BJ (cell line): Measurements from ENCODE around the gene VSIG2. TPM values are rescaled to one million over a fixed set of nuclear protein-coding genes. Genes with fewer than 3 reads are reported as not detected.

Source experiments
- CTCF ChIA-PET: fragments of 350-600 bp; formaldehyde crosslinking; extraction: SDS; loops from one replicate; lab custom pipeline; 2021; ENCODE audit warnings: antibody characterized with exemption, inconsistent platforms; lab: Yijun Ruan, JAX
- POLR2A ChIA-PET: fragments of 300-600 bp; sonication (Branson Sonifier 250); formaldehyde crosslinking; extraction: SDS; loops from one replicate; lab custom pipeline; 2021; ENCODE audit warnings: antibody characterized with exemption; lab: Charles Lee
- DNase-seq: peaks from one replicate; pipeline ENCODE4 v3.0.0-alpha.2; 2011; ENCODE audit warnings: low read depth
- H3K27me3 ChIP-seq: 2 replicates; pipeline ENCODE4 v1.6.0; 2011; ENCODE audit warnings: low read length; ENCODE audit not compliant: control insufficient read depth, insufficient read depth
- H3K36me3 ChIP-seq: 2 replicates; pipeline ENCODE4 v1.5.1; 2011; ENCODE audit warnings: low read length; ENCODE audit not compliant: control insufficient read depth, insufficient read depth
- H3K4me3 ChIP-seq: 2 replicates; pipeline ENCODE4 v1.5.1; 2011; ENCODE audit warnings: low read depth, mild to moderate bottlenecking, control low read depth, low read length
- polyA plus RNA-seq: library from polyadenylated mRNA; depleted of rRNA; stranded (reverse); fragments of >200 nt; gene quantifications from 2 replicates; pipeline ENCODE4 v1.2.3, GENCODE V29; 2011
- TF ChIP-seq, protein P1 (sequence below): IDR thresholded peaks from 2 replicates; pipeline ENCODE4 v1.5.1; 2011; ENCODE audit warnings: low read depth, mild to moderate bottlenecking, control low read depth, inconsistent platforms, low read length, moderate library complexity; ENCODE audit not compliant: insufficient read depth

Gene VSIG2
- polyA plus RNA-seq, 1 experiment, result not detected

DNA sequence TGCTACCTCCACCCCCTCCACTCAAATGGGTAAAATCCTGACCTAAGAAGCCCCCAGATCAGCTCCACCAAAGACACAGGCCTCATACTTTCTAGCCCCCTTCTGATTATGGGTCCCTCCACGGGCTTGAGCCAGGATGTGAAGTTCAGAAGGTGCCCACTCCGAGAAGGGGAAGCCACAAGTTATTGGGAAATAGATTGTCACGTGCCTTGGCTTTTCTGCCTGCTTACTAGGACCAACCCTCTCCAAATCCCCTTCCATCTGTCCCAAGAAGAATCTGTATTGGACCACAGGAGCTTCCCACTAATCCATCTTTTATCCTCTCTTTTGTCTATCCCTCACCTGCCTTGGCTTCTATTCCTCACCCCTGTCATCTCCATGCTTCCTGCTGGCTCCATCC lies 15.3 kb downstream of the VSIG2 start:
- DNase-seq, result no peak
- TF ChIP-seq, protein P1, sequence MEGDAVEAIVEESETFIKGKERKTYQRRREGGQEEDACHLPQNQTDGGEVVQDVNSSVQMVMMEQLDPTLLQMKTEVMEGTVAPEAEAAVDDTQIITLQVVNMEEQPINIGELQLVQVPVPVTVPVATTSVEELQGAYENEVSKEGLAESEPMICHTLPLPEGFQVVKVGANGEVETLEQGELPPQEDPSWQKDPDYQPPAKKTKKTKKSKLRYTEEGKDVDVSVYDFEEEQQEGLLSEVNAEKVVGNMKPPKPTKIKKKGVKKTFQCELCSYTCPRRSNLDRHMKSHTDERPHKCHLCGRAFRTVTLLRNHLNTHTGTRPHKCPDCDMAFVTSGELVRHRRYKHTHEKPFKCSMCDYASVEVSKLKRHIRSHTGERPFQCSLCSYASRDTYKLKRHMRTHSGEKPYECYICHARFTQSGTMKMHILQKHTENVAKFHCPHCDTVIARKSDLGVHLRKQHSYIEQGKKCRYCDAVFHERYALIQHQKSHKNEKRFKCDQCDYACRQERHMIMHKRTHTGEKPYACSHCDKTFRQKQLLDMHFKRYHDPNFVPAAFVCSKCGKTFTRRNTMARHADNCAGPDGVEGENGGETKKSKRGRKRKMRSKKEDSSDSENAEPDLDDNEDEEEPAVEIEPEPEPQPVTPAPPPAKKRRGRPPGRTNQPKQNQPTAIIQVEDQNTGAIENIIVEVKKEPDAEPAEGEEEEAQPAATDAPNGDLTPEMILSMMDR, result no peak
- Histone ChIP-seq H3K4me3 (no peak overlapping the region), H3K36me3 (no peaks in the 10 kb centered on the region), H3K27me3 (peaks cover 26% of the 10 kb centered on the region)
- CTCF ChIA-PET, result interaction anchor here (1.1 to 1.2 kb wide), 2 partner anchors 10 to 68 kb away, joined by 3 to 4 read pairs; no protein-coding TSS in a partner anchor
- POLR2A ChIA-PET, result no interaction called here

DNA sequence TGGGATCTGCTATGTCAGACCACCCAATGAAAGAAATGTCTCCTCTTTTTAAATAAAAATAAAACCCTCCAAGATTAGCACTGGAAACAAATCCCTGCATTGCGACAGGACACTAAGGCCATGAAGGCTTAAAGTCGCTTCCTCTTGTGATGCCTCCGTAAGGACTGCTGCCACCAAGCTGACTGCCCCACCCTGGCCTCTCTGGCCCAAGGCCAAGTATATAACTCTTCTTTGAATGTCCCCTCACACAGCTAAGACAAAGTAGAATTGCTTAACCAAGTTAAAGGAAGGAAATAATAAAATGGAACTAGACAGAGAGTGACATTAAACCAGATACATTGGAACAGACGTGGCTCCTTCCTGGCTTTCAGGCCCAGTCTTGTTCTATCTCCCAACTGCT lies 19.8 kb downstream of the VSIG2 start:
- Histone ChIP-seq H3K27me3 (peaks cover 10% of the 10 kb centered on the region), H3K4me3 (no peak overlapping the region), H3K36me3 (no peaks in the 10 kb centered on the region)
- TF ChIP-seq, protein P1, result no peak
- ChIA-PET CTCF (interaction anchor here (1.4 to 4.3 kb wide), 2 partner anchors 14 to 26 kb away, joined by 4 to 17 read pairs; no protein-coding TSS in a partner anchor), POLR2A (no interaction called here)
- DNase-seq, result no peak

DNA sequence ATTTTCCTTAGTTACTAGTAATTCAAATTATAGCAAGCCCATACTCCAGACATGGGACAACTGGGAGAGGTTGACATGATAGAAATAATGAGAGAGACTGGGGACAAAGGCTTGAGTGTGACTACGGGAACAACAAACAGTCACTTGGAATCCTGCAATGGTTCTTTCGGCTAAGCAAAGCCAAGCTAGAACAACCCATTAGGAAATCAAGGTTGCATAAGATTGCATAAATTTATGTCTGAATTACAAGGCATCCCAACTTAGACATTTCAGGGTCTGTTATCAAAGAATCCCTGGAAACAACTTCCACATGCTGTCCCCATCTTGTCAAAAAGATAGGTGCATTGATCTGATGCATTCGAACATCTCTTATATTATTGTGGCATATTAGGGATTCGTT lies 22.5 kb downstream of the VSIG2 start:
- Histone ChIP-seq H3K36me3 (no peaks in the 10 kb centered on the region), H3K27me3 (peaks cover 4% of the 10 kb centered on the region), H3K4me3 (no peak overlapping the region)
- ChIA-PET POLR2A (no interaction called here), CTCF (interaction anchor here (1.8 kb wide), 1 partner anchor 14 kb away, joined by 5 read pairs; no protein-coding TSS in a partner anchor)
- TF ChIP-seq, protein P1, result no peak
- DNase-seq, result no peak

DNA sequence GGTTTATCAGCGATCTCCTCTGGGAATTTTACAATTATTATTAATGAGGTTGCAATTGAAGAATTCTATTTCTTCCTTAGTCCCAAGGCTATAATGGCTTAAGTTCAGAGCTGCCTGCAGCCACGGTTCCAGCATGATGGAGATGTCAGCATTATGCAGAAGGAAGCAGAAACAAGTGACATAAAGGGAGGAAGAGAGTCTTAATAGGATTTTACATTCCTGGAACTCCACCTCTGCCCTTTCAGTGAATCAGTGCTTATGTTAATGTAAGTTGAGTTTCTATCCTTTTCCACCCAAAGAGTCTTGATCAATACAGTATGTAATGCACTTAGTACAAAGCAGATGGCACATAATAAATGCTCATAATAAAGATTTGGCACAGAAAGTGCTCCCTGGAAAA lies 23.9 kb downstream of the VSIG2 start:
- TF ChIP-seq, protein P1, result no peak
- ChIA-PET POLR2A (no interaction called here), CTCF (no interaction called here)
- Histone ChIP-seq H3K27me3 (peaks cover 4% of the 10 kb centered on the region), H3K4me3 (no peak overlapping the region), H3K36me3 (no peaks in the 10 kb centered on the region)
- DNase-seq, result no peak

DNA sequence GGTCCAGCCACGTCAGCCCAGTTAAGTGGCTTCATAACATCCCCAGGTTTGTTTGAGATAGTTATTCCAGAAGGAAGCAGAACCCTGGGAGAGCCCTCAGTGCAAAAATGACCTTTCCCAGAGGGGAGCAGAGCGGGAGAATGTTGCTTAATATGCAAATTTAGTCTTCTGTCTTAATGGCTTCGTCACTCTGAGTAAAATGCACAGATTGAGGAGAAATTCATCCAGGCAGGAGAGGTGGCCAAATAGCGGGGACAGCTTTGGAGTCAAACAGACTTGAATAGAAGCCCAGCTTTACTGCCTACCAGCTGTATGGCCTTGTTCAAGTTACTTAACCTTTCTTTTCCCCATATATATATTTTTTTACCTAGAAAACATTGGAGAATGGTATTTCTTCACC lies 24.6 kb downstream of the VSIG2 start:
- H3K36me3 ChIP-seq, result no peaks in the 10 kb centered on the region
- CTCF ChIA-PET, result no interaction called here

More for the DNA sequence above, 24.6 kb downstream of the VSIG2 start:
- Histone ChIP-seq H3K4me3 (no peak overlapping the region), H3K27me3 (peaks cover 4% of the 10 kb centered on the region)
- POLR2A ChIA-PET, result no interaction called here
- no peak for DNase-seq
- TF ChIP-seq, protein P1, result no peak
